Prostate gland (tissue), 2 donors: ENCODE data around the gene AK3. TPM values are rescaled to one million over a fixed set of nuclear protein-coding genes. Genes with fewer than 3 reads are reported as not detected.

ENCODE experiments used
- DNase-seq: peaks from one replicate; pipeline ENCODE4 v3.0.0-alpha.2; 2019; ENCODE audit warnings: low spot score
- H3K27ac ChIP-seq, 2 donors: fragments of 200-600 bp; sonication (generic); 2 replicates each; pipeline ENCODE4 v1.5.1; 2017 to 2019
- H3K27me3 ChIP-seq: fragments of 200-600 bp; sonication (generic); replicated peaks from 2 replicates; pipeline ENCODE4 v1.5.1; 2019; ENCODE audit not compliant: insufficient read depth
- H3K36me3 ChIP-seq, 2 donors: fragments of 200-600 bp; sonication (generic); 1 replicate in 1 of 2; 2 replicates in 1 of 2; pipeline versions ENCODE4 v1.5.1 to v1.8.1; 2017 to 2019
- H3K4me1 ChIP-seq: fragments of 200-600 bp; sonication (generic); replicated peaks from 2 replicates; pipeline ENCODE4 v1.5.1; 2019
- H3K4me3 ChIP-seq, 2 donors: fragments of 200-600 bp; sonication (generic); 2 replicates each; pipeline ENCODE4 v1.5.1; 2017 to 2019
- H3K9me3 ChIP-seq: fragments of 200-600 bp; sonication (generic); 2 replicates; pipeline ENCODE4 v1.5.1; 2017
- POLR2A ChIP-seq: fragments of 450-650 bp; IDR thresholded peaks from one replicate; pipeline ENCODE4 v1.6.1; 2016; ENCODE audit warnings: antibody characterized with exemption, mild to moderate bottlenecking
- POLR2AphosphoS5 ChIP-seq: sonication (generic); formaldehyde crosslinking; IDR thresholded peaks from one replicate; pipeline ENCODE4 v1.6.1; 2017; ENCODE audit warnings: antibody characterized with exemption
- WGBS: methylation state at CpG from one replicate; pipeline ENCODE4 v1.1.5; 2018; 5-methylcytosine and 5-hydroxymethylcytosine counted together
- intact Hi-C: fragments of 100-400 bp; cut with DNase I; formaldehyde crosslinking; loops from one replicate; pipeline ENCODE4 v1.14.2; 2022
- total RNA-seq, 2 donors: library from RNA; depleted of rRNA; stranded (reverse); fragments of >200 nt; gene quantifications; one replicate each; pipeline ENCODE4 v1.1.0, GENCODE V29; 2016
- TF ChIP-seq, protein P1 (sequence below), 4 experiments: fragments of 200-600 bp in 2 of 4; fragments of 450-650 bp in 2 of 4; sonication (generic) in 2 of 4; IDR thresholded peaks; 1 replicate in 3 of 4; 2 replicates in 1 of 4; pipeline ENCODE4 v1.5.1; 2016 to 2019; ENCODE audit warnings: antibody characterized with exemption in 4 of 4, mild to moderate bottlenecking in 2 of 4, moderate library complexity in 2 of 4

The AK3 gene
- total RNA-seq, 2 donors from 2014 or later = 44.8 to 74.3 TPM

DNA sequence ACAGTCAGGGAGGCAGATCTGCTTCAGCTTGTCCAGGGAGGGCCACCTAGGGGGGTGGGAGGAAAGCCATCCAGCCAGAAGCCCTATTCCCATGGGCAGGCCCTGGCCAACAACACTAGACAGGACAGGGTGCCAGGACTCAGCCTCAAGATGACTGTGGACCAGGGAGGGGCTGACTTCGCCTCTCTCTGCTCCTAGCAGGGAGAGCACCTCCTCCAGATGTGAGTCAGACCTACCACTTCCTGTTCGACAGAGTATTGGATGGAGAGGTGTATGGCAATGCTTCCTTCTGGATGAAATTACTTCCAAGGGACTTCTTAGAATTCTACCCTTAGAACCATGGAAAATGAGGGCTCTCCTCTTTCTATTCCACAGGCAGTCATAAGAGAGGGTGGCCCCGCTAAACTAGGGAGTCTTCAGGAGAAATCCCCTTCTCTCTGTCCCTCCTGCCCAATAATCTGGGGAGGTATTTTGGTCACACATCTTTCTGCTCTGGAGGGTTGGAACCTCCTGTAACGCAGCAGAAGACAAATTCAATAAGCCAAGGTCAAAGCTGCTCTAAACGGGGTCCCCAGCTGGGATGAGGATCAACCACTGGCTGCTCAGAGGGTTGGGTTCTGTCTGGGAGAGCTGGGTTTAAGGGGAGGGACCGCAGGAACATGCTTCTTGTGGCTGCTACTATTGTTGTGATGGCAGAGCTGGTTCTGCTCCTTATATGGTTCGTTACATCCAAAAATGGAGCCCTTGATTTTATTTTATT is 28.5 kb upstream of the AK3 start:
- intact Hi-C loops = loop anchor here (10.0 kb wide), 3 partner anchors 155 to 825 kb away; no protein-coding TSS in a partner anchor
- WGBS = 88% methylated on average over 7 of the region's 7 CpGs
- H3K9me3 ChIP-seq = no peaks in the 10 kb centered on the region
- H3K36me3 ChIP-seq = no peaks in the 10 kb centered on the region
- no peak for TF ChIP-seq POLR2A
- no peak for TF ChIP-seq POLR2AphosphoS5
- TF ChIP-seq, protein P1, sequence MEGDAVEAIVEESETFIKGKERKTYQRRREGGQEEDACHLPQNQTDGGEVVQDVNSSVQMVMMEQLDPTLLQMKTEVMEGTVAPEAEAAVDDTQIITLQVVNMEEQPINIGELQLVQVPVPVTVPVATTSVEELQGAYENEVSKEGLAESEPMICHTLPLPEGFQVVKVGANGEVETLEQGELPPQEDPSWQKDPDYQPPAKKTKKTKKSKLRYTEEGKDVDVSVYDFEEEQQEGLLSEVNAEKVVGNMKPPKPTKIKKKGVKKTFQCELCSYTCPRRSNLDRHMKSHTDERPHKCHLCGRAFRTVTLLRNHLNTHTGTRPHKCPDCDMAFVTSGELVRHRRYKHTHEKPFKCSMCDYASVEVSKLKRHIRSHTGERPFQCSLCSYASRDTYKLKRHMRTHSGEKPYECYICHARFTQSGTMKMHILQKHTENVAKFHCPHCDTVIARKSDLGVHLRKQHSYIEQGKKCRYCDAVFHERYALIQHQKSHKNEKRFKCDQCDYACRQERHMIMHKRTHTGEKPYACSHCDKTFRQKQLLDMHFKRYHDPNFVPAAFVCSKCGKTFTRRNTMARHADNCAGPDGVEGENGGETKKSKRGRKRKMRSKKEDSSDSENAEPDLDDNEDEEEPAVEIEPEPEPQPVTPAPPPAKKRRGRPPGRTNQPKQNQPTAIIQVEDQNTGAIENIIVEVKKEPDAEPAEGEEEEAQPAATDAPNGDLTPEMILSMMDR (IDR thresholded peaks at IDR 0.05) = no peak
- H3K4me3 ChIP-seq = no peak overlapping the region
- no peak for DNase-seq
- no peaks in the 10 kb centered on the region for H3K27me3 ChIP-seq
- no peak overlapping the region for H3K27ac ChIP-seq
- H3K4me1 ChIP-seq = no peaks in the 10 kb centered on the region

GRCh38 chr9:4768681-4769080 is 27.7 kb upstream of the AK3 start:
- Histone ChIP-seq H3K27me3 (no peaks in the 10 kb centered on the region), H3K9me3 (no peaks in the 10 kb centered on the region), H3K27ac (no peak overlapping the region), H3K4me1 (no peaks in the 10 kb centered on the region), H3K4me3 (no peak overlapping the region), H3K36me3 (no peaks in the 10 kb centered on the region)
- TF ChIP-seq POLR2A (no peak), POLR2AphosphoS5 (no peak)
- TF ChIP-seq, protein P1 (IDR thresholded peaks at IDR 0.05) = no peak
- DNase-seq = no peak
- intact Hi-C loops = loop anchor here (10.0 kb wide), 3 partner anchors 156 to 826 kb away; no protein-coding TSS in a partner anchor

- TF ChIP-seq POLR2AphosphoS5 (no peak), POLR2A (no peak)
- Histone ChIP-seq H3K4me3 (no peak overlapping the region), H3K9me3 (no peaks in the 10 kb centered on the region), H3K27ac (no peak overlapping the region), H3K4me1 (no peaks in the 10 kb centered on the region), H3K36me3 (no peaks in the 10 kb centered on the region), H3K27me3 (no peaks in the 10 kb centered on the region)
- WGBS = 75% methylated on average over 3 of the region's 3 CpGs
- intact Hi-C loops = loop anchor here (10.0 kb wide), 3 partner anchors 161 to 831 kb away; no protein-coding TSS in a partner anchor
- no peak for DNase-seq
Measured at GRCh38 chr9:4764033-4764432, 23.0 kb upstream of the AK3 start.

DNA sequence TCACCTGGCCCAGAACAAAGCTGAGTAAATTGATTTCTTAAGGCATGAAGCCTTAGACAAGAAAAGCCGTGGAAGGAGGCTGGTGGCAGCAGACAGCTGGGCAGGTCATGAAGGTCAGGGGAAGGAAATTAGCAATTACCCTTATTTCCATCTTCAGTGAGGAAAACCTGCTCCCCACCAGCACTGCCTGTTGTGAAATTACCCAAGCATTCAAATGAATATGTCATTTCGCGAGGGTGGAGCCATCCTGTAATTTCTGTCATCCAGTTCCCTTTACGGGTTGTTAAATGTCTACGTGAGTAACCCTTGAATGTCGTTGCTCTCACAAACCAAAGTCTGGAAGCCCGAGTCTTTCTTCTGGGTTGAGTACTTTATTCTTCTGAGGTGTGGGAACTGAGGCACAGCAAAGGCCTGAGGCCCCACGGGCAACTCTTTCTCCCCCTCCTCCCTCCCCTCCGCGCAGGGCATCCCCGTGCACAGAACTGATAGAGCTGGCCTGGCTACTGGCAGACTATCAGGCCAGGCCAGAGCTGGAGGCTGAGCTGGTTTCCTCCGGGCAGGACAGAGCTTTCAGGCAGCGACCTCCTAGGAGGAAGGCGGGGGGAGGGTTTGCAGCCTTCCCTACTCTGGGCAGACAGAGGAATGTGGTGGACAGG is 22.0 kb upstream of the AK3 start:
- Histone ChIP-seq H3K36me3 (no peaks in the 10 kb centered on the region), H3K4me3 (no peak overlapping the region), H3K27ac (no peak overlapping the region), H3K4me1 (no peaks in the 10 kb centered on the region), H3K27me3 (no peaks in the 10 kb centered on the region), H3K9me3 (no peaks in the 10 kb centered on the region)
- TF ChIP-seq POLR2AphosphoS5 (no peak), POLR2A (no peak)
- TF ChIP-seq, protein P1 (IDR thresholded peaks at IDR 0.05) = no peak
- DNase-seq = no peak
- WGBS = 43% methylated on average over 14 of the region's 14 CpGs
- intact Hi-C loops = loop anchor here (2.0 to 10.0 kb wide), 4 partner anchors 162 to 832 kb away; no protein-coding TSS in a partner anchor

GRCh38 chr9:4762108-4762885 is 21.3 kb upstream of the AK3 start:
- TF ChIP-seq, protein P1 (IDR thresholded peaks at IDR 0.05) = peak; percentile 54 to 88 (median 86)
- TF ChIP-seq POLR2AphosphoS5 = peak; percentile 41
- TF ChIP-seq POLR2A = no peak
- no peak overlapping the region for H3K27ac ChIP-seq
- intact Hi-C loops = loop anchor here (2.0 to 10.0 kb wide), 4 partner anchors 163 to 833 kb away; no protein-coding TSS in a partner anchor
- H3K36me3 ChIP-seq = no peaks in the 10 kb centered on the region
- 23% methylated on average over 22 of the region's 22 CpGs for WGBS
- DNase-seq = peak; percentile 76
- H3K27me3 ChIP-seq = no peaks in the 10 kb centered on the region
- no peaks in the 10 kb centered on the region for H3K4me1 ChIP-seq
- H3K4me3 ChIP-seq = no peak overlapping the region
- no peaks in the 10 kb centered on the region for H3K9me3 ChIP-seq
